Hepatic stellate cell (primary cell): ENCODE data around the gene TTYH1.

ENCODE experiments used
- DNase-seq: peaks from one replicate; pipeline ENCODE4 v3.0.0; 2011; ENCODE audit warnings: low spot score

TTYH1 gene

GRCh38 chr19:54424201-54424600 lies 8.9 kb downstream of the TTYH1 start:
- no peak for DNase-seq

DNA sequence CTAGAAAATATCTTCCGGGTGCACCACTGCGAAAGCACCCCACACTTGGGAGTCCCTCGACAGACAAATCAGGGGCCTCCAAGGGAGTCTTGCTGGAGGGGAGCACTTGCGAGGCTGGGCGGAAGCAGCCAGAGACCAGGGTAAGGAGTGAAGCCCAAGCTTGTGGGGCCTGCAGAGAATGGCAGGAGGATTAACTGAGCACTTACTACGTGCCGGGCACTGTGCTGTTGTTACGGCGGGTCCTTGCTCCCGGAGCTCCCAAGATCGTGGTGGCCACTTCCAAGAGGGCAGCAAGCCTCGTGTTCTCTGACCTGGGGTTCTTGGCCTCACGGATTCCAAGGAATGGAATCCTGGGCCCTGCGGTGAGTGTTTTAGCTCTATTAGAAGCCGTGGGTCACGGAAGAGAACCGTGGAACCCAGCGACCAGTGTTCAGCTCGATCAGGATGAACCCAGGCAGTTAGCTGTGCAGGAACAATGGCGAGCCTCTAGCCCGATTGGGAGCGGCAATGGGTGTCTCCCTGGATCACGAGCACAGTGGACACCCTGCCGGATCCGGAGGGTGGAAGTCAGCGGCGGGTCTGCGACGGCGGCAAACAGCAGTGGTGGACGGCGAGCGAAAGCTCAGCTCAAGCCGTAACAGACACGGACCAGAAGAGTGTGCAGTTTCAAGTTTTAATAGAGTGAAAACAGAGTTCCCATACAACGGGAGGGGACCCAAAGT lies 9.6 kb downstream of the TTYH1 start:
- no peak for DNase-seq

DNA sequence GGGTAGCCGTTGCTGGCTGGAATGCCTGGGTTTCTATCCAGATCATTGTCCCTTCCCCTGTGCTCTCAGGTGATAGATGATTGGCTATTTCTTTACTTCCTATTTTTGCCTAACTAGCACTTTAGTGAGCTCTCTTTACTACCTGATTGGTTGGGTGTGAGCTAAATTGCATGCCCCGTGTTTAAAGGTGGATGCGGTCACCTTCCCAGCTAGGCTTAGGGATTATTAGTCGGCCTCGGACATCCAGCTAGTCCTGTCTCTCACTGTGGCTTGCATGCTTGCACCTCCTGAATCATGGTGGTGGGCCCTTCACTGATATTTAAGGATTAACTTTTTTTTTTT lies 10.1 kb downstream of the TTYH1 start:
- DNase-seq = no peak

DNA sequence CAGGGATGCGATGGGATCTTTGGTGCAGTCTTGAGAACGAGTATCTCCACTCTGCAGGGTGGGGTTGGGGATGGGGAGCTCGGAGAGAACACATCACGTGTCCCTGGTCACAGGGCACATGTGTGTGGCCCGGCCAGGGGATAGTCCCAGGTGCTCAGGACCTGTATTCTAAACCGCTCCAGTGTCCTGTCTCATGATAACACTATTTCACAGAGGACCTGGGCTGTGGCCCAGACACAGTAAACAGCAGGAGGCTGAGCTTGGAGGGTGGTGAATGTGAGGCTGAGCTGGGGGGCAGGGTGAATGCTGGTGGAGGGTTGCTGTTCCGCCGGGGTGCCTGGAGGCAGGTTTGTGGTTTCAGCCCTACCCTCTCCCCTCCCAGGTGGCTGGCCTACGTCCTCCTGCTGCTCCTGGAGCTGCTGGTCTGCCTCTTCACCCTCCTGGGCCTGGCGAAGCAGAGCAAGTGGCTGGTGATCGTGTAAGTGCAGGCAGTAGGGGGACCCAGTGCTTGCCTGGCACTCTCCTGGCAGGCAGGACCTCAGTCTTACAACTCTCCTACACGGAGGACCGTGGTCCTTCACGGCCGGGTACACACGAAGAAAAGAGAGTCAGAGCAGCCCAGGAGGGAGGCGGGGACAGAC lies 11.1 kb downstream of the TTYH1 start:
- DNase-seq = no peak

DNA sequence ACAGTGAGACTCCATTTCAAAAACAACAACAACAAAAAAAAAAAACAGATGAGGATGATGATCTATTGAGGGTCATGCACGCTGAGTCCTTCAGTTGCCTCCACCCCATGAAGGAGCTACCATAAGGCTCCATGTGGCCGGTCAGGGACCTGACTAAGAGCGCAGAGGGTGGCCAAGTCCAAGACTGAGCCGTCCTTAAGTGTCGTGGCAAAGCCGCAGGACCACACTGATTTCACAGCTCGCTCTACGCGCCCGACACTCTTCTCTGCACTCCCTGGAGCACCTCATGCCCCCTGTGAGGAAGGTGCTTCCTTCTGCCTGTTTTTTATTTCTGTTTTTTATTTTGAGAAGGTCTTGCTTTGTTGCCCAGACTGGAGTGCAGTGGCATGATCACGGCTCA lies 12.3 kb downstream of the TTYH1 start:
- DNase-seq = no peak

GRCh38 chr19:54428323-54429175 lies 13.3 kb downstream of the TTYH1 start:
- no peak for DNase-seq

DNA sequence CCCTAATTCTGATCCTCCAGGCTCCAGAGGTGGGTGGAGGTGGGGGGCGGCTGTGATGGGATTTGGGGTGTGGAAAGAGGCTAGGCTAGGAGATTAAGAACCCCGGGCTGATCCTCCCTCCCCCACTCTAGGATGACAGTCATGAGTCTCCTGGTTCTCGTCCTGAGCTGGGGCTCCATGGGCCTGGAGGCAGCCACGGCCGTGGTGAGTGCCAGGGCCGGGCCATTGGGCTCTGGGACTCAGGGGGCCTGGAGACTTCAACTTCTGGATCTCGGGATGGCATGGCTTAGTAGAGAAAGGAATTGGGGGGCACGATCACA lies 13.9 kb downstream of the TTYH1 start:
- no peak for DNase-seq

- no peak for DNase-seq
Observed at GRCh38 chr19:54429545-54430227, 14.4 kb downstream of the TTYH1 start.

DNA sequence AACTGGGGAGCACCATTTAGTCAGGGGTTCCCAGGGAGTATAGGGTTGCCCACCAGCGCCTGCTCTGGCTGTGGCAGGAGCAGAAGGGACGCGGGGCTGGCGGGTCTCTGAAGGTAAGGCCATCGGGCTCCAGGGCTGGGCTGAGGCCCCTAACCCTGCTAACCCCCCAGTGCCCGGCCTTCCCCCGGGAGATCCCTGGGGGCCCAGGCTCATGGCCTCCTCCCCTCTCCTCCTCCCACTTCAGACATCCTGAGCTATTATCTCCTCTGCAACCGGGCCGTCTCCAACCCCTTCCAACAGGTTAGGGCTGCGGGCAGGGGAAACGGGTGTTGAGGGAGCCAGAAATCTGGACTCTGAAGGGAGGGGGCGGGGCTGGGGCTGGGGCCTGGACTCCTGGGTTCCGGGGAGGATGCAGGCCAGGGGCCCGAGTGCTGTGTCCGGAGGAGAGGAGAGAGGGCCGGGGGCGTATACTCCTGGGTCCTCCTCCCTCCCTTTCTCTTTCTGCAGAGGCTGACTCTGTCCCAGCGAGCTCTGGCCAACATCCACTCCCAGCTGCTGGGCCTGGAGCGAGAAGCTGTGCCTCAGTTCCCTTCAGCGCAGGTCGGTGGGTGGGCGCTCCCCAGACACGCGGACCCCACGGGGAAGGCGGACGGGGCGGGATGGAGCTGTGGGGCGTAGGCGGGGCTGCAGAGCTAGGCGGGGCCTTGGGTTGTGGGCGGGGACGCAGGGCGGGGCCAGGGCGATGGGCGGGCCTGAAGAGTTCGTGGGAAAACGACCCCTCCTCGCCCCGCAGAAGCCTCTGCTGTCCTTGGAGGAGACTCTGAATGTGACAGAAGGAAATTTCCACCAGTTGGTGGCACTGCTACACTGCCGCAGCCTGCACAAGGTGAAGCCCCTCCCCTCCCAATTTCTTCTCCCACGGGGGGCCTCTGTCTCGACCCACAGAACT lies 15.3 kb downstream of the TTYH1 start:
- DNase-seq = no peak

GRCh38 chr19:54431255-54431838 lies 16.1 kb downstream of the TTYH1 start:
- DNase-seq = no peak

DNA sequence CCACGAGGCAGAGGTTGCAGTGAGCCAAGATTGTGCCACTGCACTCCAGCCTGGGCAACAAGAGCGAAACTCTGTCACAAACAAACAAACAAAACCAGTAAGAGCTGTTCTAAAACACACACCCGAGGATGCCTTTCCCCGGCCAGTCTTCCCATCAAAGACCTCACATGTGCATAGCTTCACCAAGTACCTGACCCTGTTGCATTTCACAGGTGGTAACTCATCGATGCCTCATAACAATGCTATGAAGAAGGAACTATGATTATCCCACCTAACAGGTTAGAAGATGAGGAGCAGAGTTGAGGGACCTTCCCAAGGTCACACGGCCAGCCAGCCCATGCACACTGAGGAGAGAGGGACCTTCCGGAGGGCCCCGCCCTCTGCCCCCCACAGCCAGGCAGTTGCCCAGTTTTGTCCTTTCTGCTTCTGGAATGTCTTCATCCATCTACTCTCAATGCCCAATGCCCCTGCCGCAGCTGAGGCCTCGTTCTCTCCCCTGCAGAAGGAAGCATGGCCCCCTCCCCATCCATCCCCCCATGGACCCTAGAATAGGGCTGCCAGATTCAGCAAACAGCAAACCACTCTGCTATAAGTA lies 17.0 kb downstream of the TTYH1 start:
- DNase-seq = no peak

DNA sequence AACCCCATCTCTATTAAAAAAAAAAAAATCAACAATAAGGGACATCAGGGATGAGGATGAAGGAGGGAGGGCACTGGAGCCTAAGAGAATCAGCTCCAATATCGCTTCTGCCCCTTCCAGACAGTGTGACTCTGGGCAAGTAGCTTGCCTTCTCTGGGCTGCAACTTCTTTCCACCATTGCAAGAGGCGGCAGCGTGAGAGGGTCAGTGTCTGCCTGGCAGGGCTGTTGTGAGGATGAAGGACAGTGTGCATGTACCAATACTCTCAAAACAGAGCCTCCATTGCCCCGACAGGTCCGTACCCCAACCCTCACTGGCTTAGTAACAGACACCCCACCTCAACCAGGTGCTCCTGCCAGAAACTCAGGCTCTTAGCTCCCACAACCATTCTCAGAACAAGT lies 18.4 kb downstream of the TTYH1 start:
- no peak for DNase-seq

DNA sequence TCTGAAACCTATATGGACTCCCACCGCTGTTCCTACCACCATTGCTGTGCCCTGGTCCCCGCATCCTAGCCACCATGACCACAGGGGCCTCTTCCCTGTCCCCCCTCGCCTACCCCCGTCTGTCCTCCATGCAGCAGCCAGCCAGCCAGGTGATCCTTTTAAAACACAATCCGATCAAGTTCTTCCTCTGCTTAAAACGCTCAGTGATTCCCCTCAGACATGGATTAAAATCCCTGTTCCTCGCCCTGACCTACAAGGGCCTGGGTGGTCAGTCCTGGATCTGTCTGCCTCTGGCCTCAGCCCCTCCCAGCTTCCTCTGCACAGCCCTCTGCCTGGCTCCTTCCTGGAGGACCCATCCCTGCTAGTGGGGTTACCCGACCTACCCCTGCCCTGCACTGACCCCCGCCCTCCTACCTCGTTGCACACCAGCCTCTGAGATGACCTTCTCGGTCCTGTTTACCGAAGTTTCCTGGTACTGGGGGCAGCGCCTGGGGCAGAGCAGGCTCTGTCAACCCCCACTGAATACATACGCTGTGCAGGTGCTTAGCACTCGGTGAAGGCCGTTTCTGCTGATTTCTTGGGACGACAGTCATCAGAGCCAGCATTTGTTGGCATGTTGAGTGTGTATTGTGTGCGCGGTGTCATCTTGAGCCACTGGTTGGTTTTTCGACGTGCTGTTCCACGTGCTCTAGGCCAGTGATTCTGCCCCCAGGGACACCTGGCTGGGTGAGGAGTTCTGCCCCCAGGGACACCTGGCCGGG lies 19.0 kb downstream of the TTYH1 start:
- DNase-seq = no peak

GRCh38 chr19:54434873-54435214 lies 19.6 kb downstream of the TTYH1 start:
- DNase-seq = no peak

- DNase-seq = no peak
Observed at GRCh38 chr19:54435551-54436016, 20.3 kb downstream of the TTYH1 start.

DNA sequence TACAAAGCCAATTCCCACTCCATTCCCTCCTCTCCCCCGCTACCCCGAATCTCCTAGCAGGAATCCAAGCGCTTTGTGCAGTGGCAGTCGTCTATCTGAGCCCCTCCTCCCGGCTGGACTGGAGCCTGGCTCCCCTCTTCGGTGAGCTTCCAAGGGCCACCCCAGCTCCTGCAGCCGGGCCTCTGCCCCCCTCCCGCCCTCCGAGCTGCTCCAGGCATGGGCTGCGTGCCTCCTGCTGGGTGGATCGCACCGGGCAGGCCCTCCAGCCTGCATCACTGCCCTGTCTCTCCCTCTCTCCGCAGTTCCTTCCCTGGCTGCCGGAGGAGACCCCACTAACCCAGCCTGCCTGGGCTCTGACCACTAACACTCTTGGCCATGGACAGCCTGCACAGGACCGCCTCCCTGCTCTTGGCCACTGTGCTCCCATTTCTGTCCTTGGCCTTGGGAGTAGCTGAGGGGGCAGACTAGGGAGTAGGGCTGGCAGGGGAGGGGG lies 20.8 kb downstream of the TTYH1 start:
- no peak for DNase-seq

DNA sequence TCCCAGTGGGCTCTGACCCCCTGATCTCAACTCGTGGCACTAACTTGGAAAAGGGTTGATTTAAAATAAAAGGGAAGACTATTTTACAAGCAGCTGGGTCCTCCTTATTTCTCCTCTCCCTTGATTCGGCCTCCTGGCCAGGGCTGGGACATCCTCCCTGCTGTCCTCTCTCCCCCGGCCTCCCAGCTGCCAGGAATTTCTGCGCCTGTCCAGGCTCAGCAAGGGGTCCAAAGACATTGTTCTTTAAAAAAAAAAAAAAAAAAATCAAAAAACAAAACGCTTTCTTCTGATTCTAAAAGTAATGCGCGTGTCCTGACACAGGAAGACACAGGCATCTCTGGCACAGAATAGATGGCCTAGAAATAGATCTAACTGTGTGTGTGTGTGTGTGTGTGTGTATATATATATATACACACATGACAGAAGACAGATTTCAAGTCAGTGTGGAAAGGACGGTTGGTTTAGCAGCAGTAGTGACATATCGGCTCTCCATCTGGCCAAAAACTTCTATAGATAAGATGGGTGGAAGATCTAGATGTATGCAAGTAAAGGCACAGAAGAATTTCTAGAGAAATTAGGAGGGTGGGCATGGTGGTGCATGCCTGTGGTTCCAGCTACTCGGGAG lies 21.5 kb downstream of the TTYH1 start:
- no peak for DNase-seq

DNA sequence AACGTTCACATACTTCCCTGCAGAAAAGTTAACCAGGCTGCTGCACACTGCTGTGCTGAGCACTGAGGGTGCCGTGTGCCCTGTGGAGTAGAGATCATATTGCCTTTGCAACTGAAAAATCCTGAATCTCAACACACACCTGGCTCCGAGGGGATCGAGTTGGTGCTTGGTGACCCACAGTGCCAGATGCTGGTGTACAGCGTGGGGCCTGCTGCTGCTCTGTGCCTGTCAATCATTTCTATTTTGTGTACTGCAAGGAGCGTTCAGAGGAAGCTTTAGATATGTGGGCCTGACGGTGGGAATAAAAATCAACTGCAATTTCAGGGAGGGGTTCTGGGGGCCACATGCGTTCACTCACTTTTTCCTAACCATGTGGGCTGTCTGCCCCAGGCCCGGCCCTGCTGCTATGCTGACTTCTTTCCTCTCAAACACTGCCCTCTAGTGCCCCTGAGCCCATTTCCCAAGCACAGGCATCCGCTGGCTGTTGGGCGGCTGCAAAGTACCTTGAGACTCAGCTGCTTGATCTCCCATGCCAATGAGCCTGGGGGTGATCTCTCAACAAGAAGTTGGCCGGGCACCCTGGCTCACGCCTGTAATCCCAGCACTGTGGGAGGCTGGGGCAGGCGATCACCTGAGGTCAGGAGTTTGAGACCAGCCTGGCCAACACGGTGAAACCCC lies 24.0 kb downstream of the TTYH1 start:
- DNase-seq = no peak

- DNase-seq = no peak
Observed at GRCh38 chr19:54440641-54441040, 25.4 kb downstream of the TTYH1 start.
